SH-SY5Y (cell line): ENCODE measurements around the gene C11orf65.

Experiments
- GATA2 ChIP-seq: IDR thresholded peaks from 2 replicates; pipeline ENCODE4 v1.6.1; 2011; ENCODE audit warnings: mild to moderate bottlenecking, low read depth, low read length
- GATA3 ChIP-seq: IDR thresholded peaks from 2 replicates; pipeline ENCODE4 v1.6.1; 2011; ENCODE audit warnings: low read depth, mild to moderate bottlenecking, low read length, moderate library complexity

DNA sequence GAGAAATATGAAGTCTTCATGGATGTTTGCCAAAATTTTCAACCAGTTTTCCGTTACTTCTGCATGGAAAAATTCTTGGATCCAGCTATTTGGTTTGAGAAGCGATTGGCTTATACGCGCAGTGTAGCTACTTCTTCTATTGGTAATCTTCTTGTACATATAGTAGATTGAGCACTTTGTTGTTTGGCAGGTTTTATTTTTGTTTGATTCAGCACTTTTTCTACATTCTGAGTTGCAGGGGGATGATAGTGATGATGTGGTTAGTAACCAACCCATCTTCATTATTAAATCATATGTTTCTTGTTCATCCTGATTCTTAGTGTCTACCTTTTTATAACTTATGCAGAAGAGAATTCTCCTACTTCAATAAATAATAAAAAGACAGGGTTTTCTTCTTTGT, 121.6 kb downstream of the C11orf65 start:
- TF ChIP-seq GATA2 (no peak), GATA3 (no peak)
